ENCODE results near the gene MAN1A1.

DNA sequence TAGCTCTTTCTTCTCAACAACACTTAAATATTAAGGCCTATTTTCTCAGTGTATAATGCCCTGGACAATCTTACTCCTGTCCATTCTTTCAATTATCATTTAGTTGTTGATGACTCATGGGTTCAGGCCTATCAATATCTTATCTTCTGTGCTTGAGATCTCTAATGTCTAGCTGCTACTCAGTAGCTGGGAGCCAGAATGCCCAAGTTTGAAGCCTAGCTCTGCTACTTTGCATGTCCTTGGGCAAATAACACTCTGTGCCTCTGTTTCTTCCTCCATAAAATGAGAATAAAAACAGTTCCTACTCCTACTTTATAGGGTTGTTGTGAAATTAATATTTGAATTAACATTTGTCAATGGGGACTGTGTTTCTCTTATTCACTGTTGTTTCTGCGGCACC lies 69.5 kb downstream of the MAN1A1 start:
- TF ChIP-seq, protein P1, sequence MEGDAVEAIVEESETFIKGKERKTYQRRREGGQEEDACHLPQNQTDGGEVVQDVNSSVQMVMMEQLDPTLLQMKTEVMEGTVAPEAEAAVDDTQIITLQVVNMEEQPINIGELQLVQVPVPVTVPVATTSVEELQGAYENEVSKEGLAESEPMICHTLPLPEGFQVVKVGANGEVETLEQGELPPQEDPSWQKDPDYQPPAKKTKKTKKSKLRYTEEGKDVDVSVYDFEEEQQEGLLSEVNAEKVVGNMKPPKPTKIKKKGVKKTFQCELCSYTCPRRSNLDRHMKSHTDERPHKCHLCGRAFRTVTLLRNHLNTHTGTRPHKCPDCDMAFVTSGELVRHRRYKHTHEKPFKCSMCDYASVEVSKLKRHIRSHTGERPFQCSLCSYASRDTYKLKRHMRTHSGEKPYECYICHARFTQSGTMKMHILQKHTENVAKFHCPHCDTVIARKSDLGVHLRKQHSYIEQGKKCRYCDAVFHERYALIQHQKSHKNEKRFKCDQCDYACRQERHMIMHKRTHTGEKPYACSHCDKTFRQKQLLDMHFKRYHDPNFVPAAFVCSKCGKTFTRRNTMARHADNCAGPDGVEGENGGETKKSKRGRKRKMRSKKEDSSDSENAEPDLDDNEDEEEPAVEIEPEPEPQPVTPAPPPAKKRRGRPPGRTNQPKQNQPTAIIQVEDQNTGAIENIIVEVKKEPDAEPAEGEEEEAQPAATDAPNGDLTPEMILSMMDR (conservative IDR thresholded peaks at IDR 0.05; ENCODE audit: low read depth, low read length): no peak
- TF ChIP-seq EZH2 (IDR thresholded peaks at IDR 0.05; ENCODE audit: borderline replicate concordance, low read depth, low read length, poor library complexity, severe bottlenecking): no peak

All from A673 (cell line).